Muscle layer of duodenum (tissue), 2 donors: Measurements from ENCODE around the gene TRIM62.
"Not testable (repeated sequence)": the region's sequence is repeated elsewhere in the genome, so short reads cannot be mapped to it uniquely, and the experiment has no call there.

Experiments
- H3K27ac ChIP-seq: one replicate; pipeline ENCODE4 v1.7.0; 2013; ENCODE audit warnings: mild to moderate bottlenecking, low read length
- H3K27me3 ChIP-seq: one replicate; pipeline ENCODE4 v1.7.0; 2013; ENCODE audit warnings: low read depth, mild to moderate bottlenecking, control low read depth, low read length
- H3K36me3 ChIP-seq, 2 donors: one replicate each; pipeline ENCODE4 v1.7.0; 2013; ENCODE audit warnings: low read length in 2 of 2, control low read depth in 1 of 2, mild to moderate bottlenecking in 1 of 2; ENCODE audit not compliant: insufficient read depth in 2 of 2, control insufficient read depth in 1 of 2
- H3K4me1 ChIP-seq, 2 donors: one replicate each; pipeline ENCODE4 v1.7.0; 2013; ENCODE audit warnings: low read length in 2 of 2, mild to moderate bottlenecking in 2 of 2, control low read depth in 1 of 2, moderate library complexity in 1 of 2; ENCODE audit not compliant: insufficient read depth in 2 of 2, control insufficient read depth in 1 of 2
- H3K4me3 ChIP-seq, 2 donors: one replicate each; pipeline ENCODE4 v1.7.0; 2013; ENCODE audit warnings: low read length in 2 of 2, low read depth in 1 of 2, mild to moderate bottlenecking in 1 of 2
- H3K9me3 ChIP-seq, 2 donors: one replicate each; pipeline ENCODE4 v1.7.0; 2013; ENCODE audit warnings: low read length in 2 of 2, control low read depth in 1 of 2, mild to moderate bottlenecking in 1 of 2; ENCODE audit not compliant: control insufficient read depth in 1 of 2
- donor health status: healthy.

The TRIM62 gene

DNA sequence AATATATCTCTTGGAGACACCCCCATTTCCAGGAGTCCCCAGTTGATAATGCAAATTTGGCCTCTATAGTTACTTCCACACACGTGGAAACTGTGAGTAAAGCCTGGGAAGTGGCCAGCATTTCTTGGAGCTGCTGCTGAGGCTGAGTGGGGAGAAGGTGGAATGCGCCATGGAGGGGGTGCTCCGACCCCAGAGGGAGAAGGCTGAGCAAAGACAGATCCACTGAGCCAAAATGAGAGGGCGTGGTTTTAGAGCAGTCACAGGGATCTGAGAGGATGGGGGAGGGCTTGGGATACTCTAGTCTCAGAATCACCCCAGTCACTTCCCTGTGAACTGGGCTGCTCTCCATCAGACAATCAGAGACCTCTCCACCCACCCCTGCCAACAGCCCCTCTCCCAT is 38.7 kb downstream of the TRIM62 start:
- peak overlapping the region; percentile 25 for H3K27ac ChIP-seq
- H3K27me3 ChIP-seq: no peaks in the 10 kb centered on the region

DNA sequence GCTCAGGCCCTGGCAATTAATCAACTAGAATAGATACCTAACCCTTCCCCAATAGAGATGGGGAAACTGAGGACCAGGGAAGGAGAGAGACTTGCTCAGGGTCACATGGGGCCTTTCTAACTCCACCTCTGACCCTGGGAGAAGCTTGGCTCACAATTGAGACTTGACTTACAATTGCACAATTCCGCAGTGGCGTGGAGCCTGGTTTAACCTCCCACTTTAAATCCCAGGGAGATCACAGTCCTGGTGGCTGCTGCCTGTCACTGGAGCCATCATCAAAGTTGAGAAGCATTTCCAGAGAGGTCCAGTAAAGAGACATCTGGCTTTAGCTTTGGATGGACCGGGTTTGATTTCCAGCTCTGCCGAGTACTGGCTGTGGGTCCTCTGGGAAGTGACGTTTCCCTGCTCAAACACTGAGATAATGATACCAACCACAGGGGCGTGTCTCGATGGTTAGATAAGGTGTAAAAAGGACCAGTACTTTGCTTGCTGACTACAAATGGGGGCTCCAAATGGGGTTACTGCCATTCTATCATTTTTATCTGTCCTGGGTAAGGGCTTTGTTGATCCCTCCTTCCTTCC is 39.3 kb downstream of the TRIM62 start:
- Histone ChIP-seq H3K36me3 (peaks cover 9 to 19% of the 10 kb centered on the region in 2 donors), H3K27ac (no peak overlapping the region), H3K27me3 (no peaks in the 10 kb centered on the region), H3K4me1 (peaks cover 0 to 25% of the 10 kb centered on the region in 2 donors), H3K4me3 (no peak overlapping the region), H3K9me3 (no peaks in the 10 kb centered on the region)

More for the DNA sequence above, 38.7 kb downstream of the TRIM62 start:
- Histone ChIP-seq H3K4me3 (no peak overlapping the region), H3K9me3 (no peaks in the 10 kb centered on the region), H3K4me1 (peaks cover 0 to 21% of the 10 kb centered on the region in 2 donors), H3K36me3 (peaks cover 9 to 20% of the 10 kb centered on the region in 2 donors)

DNA sequence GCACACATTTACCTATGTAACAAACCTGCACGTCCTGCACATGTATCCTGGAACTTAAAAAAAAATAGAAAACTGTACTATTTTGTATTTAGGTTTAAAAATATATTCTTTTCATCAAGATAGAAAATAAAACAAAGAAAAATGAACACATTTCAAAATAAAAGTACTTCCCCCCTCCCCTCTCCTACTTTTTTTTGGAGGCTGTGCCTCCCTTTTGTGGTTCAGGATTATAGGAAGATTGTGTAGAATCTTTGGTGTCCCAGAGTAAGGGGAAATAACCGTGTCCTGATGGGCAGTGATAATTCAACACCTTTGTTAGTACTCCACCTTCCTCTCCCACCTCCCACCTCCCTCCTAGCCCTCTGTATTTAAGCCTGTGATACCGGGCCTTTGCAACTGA is 40.1 kb downstream of the TRIM62 start:
- no peaks in the 10 kb centered on the region for H3K27me3 ChIP-seq
- H3K27ac ChIP-seq: no peak overlapping the region
- H3K4me1 ChIP-seq: peaks cover 0 to 25% of the 10 kb centered on the region in 2 donors

GRCh38 chr1:33141216-33141615 is 40.6 kb downstream of the TRIM62 start:
- H3K4me3 ChIP-seq: no peak overlapping the region
- no peaks in the 10 kb centered on the region for H3K9me3 ChIP-seq
- no peaks in the 10 kb centered on the region for H3K27me3 ChIP-seq
- H3K4me1 ChIP-seq: peaks cover 0 to 25% of the 10 kb centered on the region in 2 donors
- H3K36me3 ChIP-seq: peaks cover 0 to 6% of the 10 kb centered on the region in 2 donors
- no peak overlapping the region for H3K27ac ChIP-seq

More for the DNA sequence above, 40.1 kb downstream of the TRIM62 start:
- Histone ChIP-seq H3K9me3 (no peaks in the 10 kb centered on the region), H3K4me3 (no peak overlapping the region), H3K36me3 (peaks cover 6 to 11% of the 10 kb centered on the region in 2 donors)

DNA sequence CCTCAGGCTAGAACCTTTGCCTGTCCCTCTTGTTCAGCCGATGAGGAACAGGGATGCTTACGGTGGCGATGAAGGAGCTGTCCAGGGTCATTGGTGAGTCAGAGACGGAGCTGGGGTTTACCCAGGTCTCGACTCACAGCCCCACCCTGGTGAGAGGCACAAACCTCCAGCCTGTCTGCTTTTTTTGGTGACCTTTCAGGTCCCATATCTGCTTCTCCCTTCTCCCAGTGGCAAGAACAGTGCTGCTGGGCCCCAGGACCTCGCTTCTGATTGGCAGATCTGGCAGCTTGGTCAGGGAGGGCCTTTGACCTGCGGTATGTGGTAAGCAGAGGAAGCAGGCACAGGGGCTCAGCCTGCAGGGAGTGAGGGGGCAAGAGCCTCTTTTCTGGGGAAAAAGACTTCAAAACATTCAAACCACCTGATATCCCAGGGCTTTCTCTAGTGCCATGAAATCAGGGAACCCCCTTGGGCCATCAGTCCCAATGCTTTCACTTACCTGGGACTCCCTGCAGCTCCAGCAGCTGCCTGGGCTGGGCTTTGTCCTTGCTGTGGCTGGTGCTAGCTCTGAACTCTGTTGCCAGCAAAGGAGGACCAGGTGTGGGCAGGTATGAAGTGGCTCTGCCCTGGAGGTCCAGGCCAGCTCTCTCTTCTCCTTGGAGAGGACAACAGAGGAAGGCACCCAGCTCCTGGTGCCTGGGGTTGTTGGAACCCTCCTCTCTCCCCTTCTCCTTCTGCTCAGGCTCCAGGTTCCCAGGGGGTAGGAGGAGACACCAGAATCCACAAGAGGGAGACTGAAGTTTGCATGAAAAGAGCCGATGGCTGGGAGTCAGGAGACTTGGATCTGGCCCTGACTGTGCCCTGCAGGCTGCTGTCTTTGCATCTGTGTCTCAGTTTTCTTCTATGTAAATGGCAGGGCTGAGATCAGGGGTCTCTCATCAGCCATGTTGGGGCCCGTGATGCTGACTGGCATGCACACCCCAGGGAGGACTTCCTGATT is 41.4 kb downstream of the TRIM62 start:
- no peaks in the 10 kb centered on the region for H3K9me3 ChIP-seq
- no peak overlapping the region for H3K4me3 ChIP-seq
- no peaks in the 10 kb centered on the region for H3K27me3 ChIP-seq
- no peak overlapping the region for H3K27ac ChIP-seq
- peaks cover 0 to 25% of the 10 kb centered on the region in 2 donors for H3K4me1 ChIP-seq
- H3K36me3 ChIP-seq: no peaks in the 10 kb centered on the region

DNA sequence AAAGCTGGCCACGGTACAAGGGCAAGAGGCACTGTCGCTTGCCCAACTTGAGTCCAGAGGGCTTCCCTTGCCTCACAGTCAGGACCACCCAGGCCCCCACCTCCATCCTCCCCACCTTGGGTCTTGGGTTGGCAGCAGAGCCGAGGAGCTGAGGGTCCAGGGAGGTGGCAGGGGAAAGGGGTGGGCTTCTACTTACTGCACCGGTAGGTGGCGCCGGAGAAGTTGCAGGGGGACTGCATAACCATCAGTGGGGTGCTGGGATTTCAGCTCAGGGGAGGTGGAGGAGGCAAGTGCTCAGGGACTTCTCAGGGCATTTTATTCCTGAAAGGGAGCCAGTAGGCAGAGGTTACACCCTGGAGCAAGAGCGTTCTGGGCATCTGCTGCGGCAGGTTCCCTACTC is 44.0 kb downstream of the TRIM62 start:
- Histone ChIP-seq H3K27me3 (no peaks in the 10 kb centered on the region), H3K27ac (no peak overlapping the region), H3K9me3 (no peaks in the 10 kb centered on the region), H3K36me3 (no peaks in the 10 kb centered on the region), H3K4me3 (no peak overlapping the region), H3K4me1 (peaks cover 0 to 13% of the 10 kb centered on the region in 2 donors)

- H3K4me3 ChIP-seq, H3K4me1 ChIP-seq, H3K36me3 ChIP-seq, H3K27ac ChIP-seq, H3K27me3 ChIP-seq, H3K9me3 ChIP-seq: not testable (repeated sequence)
Measured at GRCh38 chr1:33136041-33136440, 45.8 kb downstream of the TRIM62 start.

GRCh38 chr1:33133478-33134105 is 48.3 kb downstream of the TRIM62 start:
- no peaks in the 10 kb centered on the region for H3K27me3 ChIP-seq
- H3K36me3 ChIP-seq: no peaks in the 10 kb centered on the region
- no peaks in the 10 kb centered on the region for H3K9me3 ChIP-seq
- H3K4me3 ChIP-seq: no peak overlapping the region
- no peak overlapping the region for H3K27ac ChIP-seq
- H3K4me1 ChIP-seq: peaks cover 0 to 7% of the 10 kb centered on the region in 2 donors

DNA sequence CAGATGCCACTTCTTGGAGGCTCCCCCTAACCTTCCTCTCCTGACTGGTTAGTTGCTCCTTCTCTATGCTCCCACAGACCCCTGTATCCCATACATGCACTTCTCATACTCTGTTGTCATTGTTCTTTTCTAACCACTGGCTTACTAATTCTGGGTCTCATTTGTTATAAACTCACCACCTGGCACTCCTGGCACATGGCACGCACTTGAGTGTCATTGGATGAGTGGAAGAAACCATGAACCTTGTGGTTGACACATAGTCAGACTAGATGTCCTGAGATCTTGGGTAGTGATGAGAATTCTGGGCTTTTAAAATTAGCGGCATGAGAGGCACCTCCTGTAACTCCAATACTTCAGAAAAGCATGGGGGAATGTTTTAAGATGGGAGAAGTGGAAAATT is 49.3 kb downstream of the TRIM62 start:
- peaks cover 0 to 10% of the 10 kb centered on the region in 2 donors for H3K4me1 ChIP-seq
- H3K36me3 ChIP-seq: no peaks in the 10 kb centered on the region
- no peak overlapping the region for H3K4me3 ChIP-seq
- no peak overlapping the region for H3K27ac ChIP-seq
- no peaks in the 10 kb centered on the region for H3K9me3 ChIP-seq
- no peaks in the 10 kb centered on the region for H3K27me3 ChIP-seq

- Histone ChIP-seq H3K27ac (no peak overlapping the region), H3K9me3 (no peaks in the 10 kb centered on the region), H3K4me1 (peaks cover 0 to 15% of the 10 kb centered on the region in 2 donors), H3K36me3 (no peaks in the 10 kb centered on the region), H3K27me3 (no peaks in the 10 kb centered on the region), H3K4me3 (no peak overlapping the region)
Measured at GRCh38 chr1:33131191-33131590, 50.7 kb downstream of the TRIM62 start.

DNA sequence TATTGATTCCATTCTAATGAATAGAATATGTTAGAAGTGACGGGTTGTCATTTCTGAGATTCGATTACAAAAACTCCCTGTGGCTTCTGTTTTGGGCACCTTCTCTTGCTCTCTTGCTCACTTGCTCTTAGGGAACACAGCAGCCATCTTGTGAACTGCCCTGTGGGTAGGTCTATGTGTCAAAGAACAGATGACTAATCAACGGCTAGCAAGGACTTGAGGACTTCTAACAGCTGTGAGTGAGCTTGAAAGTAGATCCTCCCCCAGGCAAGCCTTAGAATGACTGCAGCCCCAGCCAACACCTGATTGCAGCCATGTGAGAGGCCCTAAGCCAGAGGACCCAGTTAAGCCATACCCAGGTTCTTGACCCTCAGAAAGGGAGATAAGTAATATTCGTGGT is 51.5 kb downstream of the TRIM62 start:
- no peaks in the 10 kb centered on the region for H3K27me3 ChIP-seq
- no peaks in the 10 kb centered on the region for H3K36me3 ChIP-seq
- no peaks in the 10 kb centered on the region for H3K9me3 ChIP-seq
- no peak overlapping the region for H3K4me3 ChIP-seq
- H3K4me1 ChIP-seq: peaks cover 0 to 19% of the 10 kb centered on the region in 2 donors
- H3K27ac ChIP-seq: no peak overlapping the region
